WTC11 (cell line): ENCODE results near the gene NEUROD2. TPM values are rescaled to one million over a fixed set of nuclear protein-coding genes. Genes with fewer than 3 reads are reported as not detected.

Experiments used
- ATAC-seq: fragments of 200-7000 bp; cut with Tn5 transposase; 2 replicates; pipeline ENCODE4 v1.10.0; 2021; ENCODE audit warnings: mild to moderate bottlenecking, moderate library complexity
- CTCF ChIA-PET: fragments of 300-600 bp; sonication (Branson Sonifier 250); formaldehyde crosslinking; loops from one replicate; lab custom pipeline; 2021; ENCODE audit warnings: antibody characterized with exemption; lab: Charles Lee
- POLR2A ChIA-PET: fragments of 350-600 bp; sonication (Branson Sonifier 250); formaldehyde crosslinking; loops from one replicate; lab custom pipeline; 2021; ENCODE audit warnings: antibody characterized with exemption; lab: Charles Lee
- DNase-seq: peaks from one replicate; pipeline ENCODE4 v3.0.0; 2021; ENCODE audit warnings: low spot score
- H3K27ac Mint-ChIP-seq: 2 replicates; pipeline ENCODE4 v1.8.0; 2021; ENCODE audit warnings: mixed read lengths
- H3K27me3 Mint-ChIP-seq: 2 replicates; pipeline ENCODE4 v1.8.0; 2021; ENCODE audit warnings: low read depth, mild to moderate bottlenecking, moderate library complexity, mixed read lengths
- H3K36me3 Mint-ChIP-seq: 2 replicates; pipeline ENCODE4 v1.8.0; 2021; ENCODE audit warnings: mixed read lengths
- H3K4me1 Mint-ChIP-seq: 2 replicates; pipeline ENCODE4 v1.8.0; 2022; ENCODE audit warnings: mixed read lengths
- H3K4me3 Mint-ChIP-seq: 2 replicates; pipeline ENCODE4 v1.8.0; 2021; ENCODE audit warnings: mild to moderate bottlenecking, moderate library complexity, mixed read lengths
- H3K9me3 Mint-ChIP-seq: 2 replicates; pipeline ENCODE4 v1.8.0; 2021; ENCODE audit warnings: mixed read lengths
- AFF4 ChIP-seq: sonication (generic); formaldehyde crosslinking; IDR thresholded peaks from 2 replicates; pipeline ENCODE4 v1.8.1; 2023; ENCODE audit warnings: mild to moderate bottlenecking, missing genetic modification reagents, borderline replicate concordance
- EMX1 ChIP-seq: fragments of 250-450 bp; sonication (Bioruptor Pico); IDR thresholded peaks from 2 replicates; pipeline ENCODE4 v1.8.0; 2021; ENCODE audit warnings: mild to moderate bottlenecking
- ETV6 ChIP-seq: sonication (generic); formaldehyde crosslinking; IDR thresholded peaks from 2 replicates; pipeline ENCODE4 v1.8.1; 2022; ENCODE audit warnings: mild to moderate bottlenecking, missing genetic modification reagents
- FOXP1 ChIP-seq: sonication (generic); formaldehyde crosslinking; IDR thresholded peaks from 2 replicates; pipeline ENCODE4 v1.8.0; 2022; ENCODE audit warnings: missing genetic modification reagents, mild to moderate bottlenecking, moderate library complexity, borderline replicate concordance
- HMGA2 ChIP-seq: fragments of 250-450 bp; sonication (Bioruptor Pico); IDR thresholded peaks from 2 replicates; pipeline ENCODE4 v1.4.0; 2021; ENCODE audit warnings: mild to moderate bottlenecking, moderate library complexity
- JAZF1 ChIP-seq: fragments of 250-450 bp; sonication (Bioruptor Pico); IDR thresholded peaks from 2 replicates; pipeline ENCODE4 v1.9.0; 2021; ENCODE audit warnings: moderate library complexity, mild to moderate bottlenecking, inconsistent platforms
- NFATC4 ChIP-seq: fragments of 250-450 bp; sonication (Bioruptor Pico); IDR thresholded peaks from 2 replicates; pipeline ENCODE4 v1.9.0; 2021; ENCODE audit warnings: mild to moderate bottlenecking
- STAT6 ChIP-seq: sonication (generic); formaldehyde crosslinking; conservative IDR thresholded peaks from 2 replicates; pipeline ENCODE4 v1.8.1; 2023; ENCODE audit warnings: mild to moderate bottlenecking, low read depth, missing genetic modification reagents, moderate library complexity
- TCF7 ChIP-seq: sonication (generic); formaldehyde crosslinking; IDR thresholded peaks from 2 replicates; pipeline ENCODE4 v1.8.0; 2022; ENCODE audit warnings: mild to moderate bottlenecking, low read depth, missing genetic modification reagents, moderate library complexity
- TEAD4 ChIP-seq: sonication (generic); formaldehyde crosslinking; IDR thresholded peaks from 2 replicates; pipeline ENCODE4 v1.8.0; 2022; ENCODE audit warnings: mild to moderate bottlenecking, missing genetic modification reagents
- TP53 ChIP-seq: sonication (generic); formaldehyde crosslinking; IDR thresholded peaks from 2 replicates; pipeline ENCODE4 v1.8.1; 2023; ENCODE audit warnings: mild to moderate bottlenecking, missing genetic modification reagents
- ZNF219 ChIP-seq: sonication (generic); formaldehyde crosslinking; IDR thresholded peaks from 2 replicates; pipeline ENCODE4 v1.8.0; 2023; ENCODE audit warnings: missing genetic modification reagents, mild to moderate bottlenecking, borderline replicate concordance
- ZNF263 ChIP-seq: sonication (generic); formaldehyde crosslinking; IDR thresholded peaks from 2 replicates; pipeline ENCODE4 v1.8.1; 2022; ENCODE audit warnings: low read depth, mild to moderate bottlenecking, moderate library complexity, missing genetic modification reagents
- ZNF396 ChIP-seq: fragments of 250-450 bp; sonication (Bioruptor Pico); IDR thresholded peaks from 2 replicates; pipeline ENCODE4 v1.8.0; 2021; ENCODE audit warnings: mild to moderate bottlenecking, moderate library complexity, borderline replicate concordance
- ZNF512 ChIP-seq: sonication (generic); formaldehyde crosslinking; IDR thresholded peaks from 2 replicates; pipeline ENCODE4 v1.8.1; 2022; ENCODE audit warnings: missing genetic modification reagents, borderline replicate concordance
- total RNA-seq: library from RNA; stranded (reverse); gene quantifications from 3 replicates; pipeline ENCODE4 v1.2.3, GENCODE V29; 2021
- TF ChIP-seq, protein P1 (sequence below): sonication (generic); formaldehyde crosslinking; IDR thresholded peaks from 2 replicates; pipeline ENCODE4 v1.8.0; 2022; ENCODE audit warnings: mild to moderate bottlenecking, missing genetic modification reagents
- TF ChIP-seq, protein P2 (sequence below): sonication (generic); formaldehyde crosslinking; IDR thresholded peaks from 2 replicates; pipeline ENCODE4 v1.8.1; 2023; ENCODE audit warnings: mild to moderate bottlenecking, moderate library complexity, missing genetic modification reagents
- TF ChIP-seq, protein P3 (sequence below): sonication (generic); formaldehyde crosslinking; IDR thresholded peaks from 2 replicates; pipeline ENCODE4 v1.8.1; 2023; ENCODE audit warnings: mild to moderate bottlenecking, missing genetic modification reagents, moderate library complexity
- TF ChIP-seq, protein P4 (sequence below): sonication (generic); formaldehyde crosslinking; IDR thresholded peaks from 2 replicates; pipeline ENCODE4 v1.8.0; 2023; ENCODE audit warnings: missing genetic modification reagents, mild to moderate bottlenecking, borderline replicate concordance

Gene NEUROD2
- total RNA-seq, 1 experiment from 2014 or later = not detected

DNA sequence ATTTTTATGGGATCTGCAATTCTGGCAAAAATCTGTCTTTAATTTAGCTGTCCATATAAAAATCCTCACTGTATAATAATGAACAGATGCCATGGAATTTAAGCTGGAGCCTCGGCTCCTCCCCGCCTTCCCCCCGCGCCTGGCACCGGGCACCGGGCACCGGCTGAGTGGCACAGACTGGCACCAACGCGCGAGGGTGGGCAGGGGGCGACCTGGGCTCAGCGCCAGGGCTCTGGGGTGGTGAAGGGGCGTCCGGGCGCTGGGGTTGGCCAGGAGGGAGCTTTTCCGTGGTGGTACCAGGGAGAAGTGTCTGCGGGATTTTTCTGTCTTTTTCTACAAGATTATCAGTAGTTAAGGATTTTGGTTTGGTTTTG lies 9.1 kb downstream of the NEUROD2 start:
- H3K27ac Mint-ChIP-seq = no peak overlapping the region
- ChIA-PET POLR2A (interaction anchor here (0.5 kb wide), 2 partner anchors 20 to 295 kb away, joined by 4 to 5 read pairs; no protein-coding TSS in a partner anchor), CTCF (interaction anchor here (0.7 to 11.0 kb wide), 5 partner anchors 22 to 49 kb away, joined by 3 to 86 read pairs (median 7); no protein-coding TSS in a partner anchor)
- no peak for ATAC-seq
- H3K9me3 Mint-ChIP-seq = no peaks in the 10 kb centered on the region
- H3K4me1 Mint-ChIP-seq = peaks cover 65% of the 10 kb centered on the region
- TF ChIP-seq FOXP1 (CRISPR knock-in tag) (no peak), STAT6 (CRISPR knock-in tag) (no peak), EMX1 (no peak), ETV6 (CRISPR knock-in tag) (no peak), TP53 (no peak), ZNF396 (CRISPR knock-in tag) (no peak), AFF4 (no peak), JAZF1 (CRISPR knock-in tag) (no peak), NFATC4 (CRISPR knock-in tag) (no peak), ZNF263 (no peak), HMGA2 (CRISPR knock-in tag) (no peak), ZNF512 (CRISPR knock-in tag) (no peak), TCF7 (no peak), ZNF219 (no peak), TEAD4 (CRISPR knock-in tag) (no peak)
- TF ChIP-seq, protein P1, sequence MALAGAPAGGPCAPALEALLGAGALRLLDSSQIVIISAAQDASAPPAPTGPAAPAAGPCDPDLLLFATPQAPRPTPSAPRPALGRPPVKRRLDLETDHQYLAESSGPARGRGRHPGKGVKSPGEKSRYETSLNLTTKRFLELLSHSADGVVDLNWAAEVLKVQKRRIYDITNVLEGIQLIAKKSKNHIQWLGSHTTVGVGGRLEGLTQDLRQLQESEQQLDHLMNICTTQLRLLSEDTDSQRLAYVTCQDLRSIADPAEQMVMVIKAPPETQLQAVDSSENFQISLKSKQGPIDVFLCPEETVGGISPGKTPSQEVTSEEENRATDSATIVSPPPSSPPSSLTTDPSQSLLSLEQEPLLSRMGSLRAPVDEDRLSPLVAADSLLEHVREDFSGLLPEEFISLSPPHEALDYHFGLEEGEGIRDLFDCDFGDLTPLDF (CRISPR knock-in tag) = no peak
- TF ChIP-seq, protein P2, sequence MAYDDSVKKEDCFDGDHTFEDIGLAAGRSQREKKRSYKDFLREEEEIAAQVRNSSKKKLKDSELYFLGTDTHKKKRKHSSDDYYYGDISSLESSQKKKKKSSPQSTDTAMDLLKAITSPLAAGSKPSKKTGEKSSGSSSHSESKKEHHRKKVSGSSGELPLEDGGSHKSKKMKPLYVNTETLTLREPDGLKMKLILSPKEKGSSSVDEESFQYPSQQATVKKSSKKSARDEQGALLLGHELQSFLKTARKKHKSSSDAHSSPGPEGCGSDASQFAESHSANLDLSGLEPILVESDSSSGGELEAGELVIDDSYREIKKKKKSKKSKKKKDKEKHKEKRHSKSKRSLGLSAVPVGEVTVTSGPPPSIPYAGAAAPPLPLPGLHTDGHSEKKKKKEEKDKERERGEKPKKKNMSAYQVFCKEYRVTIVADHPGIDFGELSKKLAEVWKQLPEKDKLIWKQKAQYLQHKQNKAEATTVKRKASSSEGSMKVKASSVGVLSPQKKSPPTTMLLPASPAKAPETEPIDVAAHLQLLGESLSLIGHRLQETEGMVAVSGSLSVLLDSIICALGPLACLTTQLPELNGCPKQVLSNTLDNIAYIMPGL (CRISPR knock-in tag) = no peak
- TF ChIP-seq, protein P3, sequence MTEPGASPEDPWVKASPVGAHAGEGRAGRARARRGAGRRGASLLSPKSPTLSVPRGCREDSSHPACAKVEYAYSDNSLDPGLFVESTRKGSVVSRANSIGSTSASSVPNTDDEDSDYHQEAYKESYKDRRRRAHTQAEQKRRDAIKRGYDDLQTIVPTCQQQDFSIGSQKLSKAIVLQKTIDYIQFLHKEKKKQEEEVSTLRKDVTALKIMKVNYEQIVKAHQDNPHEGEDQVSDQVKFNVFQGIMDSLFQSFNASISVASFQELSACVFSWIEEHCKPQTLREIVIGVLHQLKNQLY = no peak
- TF ChIP-seq, protein P4, sequence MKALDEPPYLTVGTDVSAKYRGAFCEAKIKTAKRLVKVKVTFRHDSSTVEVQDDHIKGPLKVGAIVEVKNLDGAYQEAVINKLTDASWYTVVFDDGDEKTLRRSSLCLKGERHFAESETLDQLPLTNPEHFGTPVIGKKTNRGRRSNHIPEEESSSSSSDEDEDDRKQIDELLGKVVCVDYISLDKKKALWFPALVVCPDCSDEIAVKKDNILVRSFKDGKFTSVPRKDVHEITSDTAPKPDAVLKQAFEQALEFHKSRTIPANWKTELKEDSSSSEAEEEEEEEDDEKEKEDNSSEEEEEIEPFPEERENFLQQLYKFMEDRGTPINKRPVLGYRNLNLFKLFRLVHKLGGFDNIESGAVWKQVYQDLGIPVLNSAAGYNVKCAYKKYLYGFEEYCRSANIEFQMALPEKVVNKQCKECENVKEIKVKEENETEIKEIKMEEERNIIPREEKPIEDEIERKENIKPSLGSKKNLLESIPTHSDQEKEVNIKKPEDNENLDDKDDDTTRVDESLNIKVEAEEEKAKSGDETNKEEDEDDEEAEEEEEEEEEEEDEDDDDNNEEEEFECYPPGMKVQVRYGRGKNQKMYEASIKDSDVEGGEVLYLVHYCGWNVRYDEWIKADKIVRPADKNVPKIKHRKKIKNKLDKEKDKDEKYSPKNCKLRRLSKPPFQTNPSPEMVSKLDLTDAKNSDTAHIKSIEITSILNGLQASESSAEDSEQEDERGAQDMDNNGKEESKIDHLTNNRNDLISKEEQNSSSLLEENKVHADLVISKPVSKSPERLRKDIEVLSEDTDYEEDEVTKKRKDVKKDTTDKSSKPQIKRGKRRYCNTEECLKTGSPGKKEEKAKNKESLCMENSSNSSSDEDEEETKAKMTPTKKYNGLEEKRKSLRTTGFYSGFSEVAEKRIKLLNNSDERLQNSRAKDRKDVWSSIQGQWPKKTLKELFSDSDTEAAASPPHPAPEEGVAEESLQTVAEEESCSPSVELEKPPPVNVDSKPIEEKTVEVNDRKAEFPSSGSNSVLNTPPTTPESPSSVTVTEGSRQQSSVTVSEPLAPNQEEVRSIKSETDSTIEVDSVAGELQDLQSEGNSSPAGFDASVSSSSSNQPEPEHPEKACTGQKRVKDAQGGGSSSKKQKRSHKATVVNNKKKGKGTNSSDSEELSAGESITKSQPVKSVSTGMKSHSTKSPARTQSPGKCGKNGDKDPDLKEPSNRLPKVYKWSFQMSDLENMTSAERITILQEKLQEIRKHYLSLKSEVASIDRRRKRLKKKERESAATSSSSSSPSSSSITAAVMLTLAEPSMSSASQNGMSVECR (CRISPR knock-in tag) = no peak
- TF ChIP-seq, all 79 proteins: peak for 0
- Mint-ChIP-seq H3K27me3 (peaks cover 100% of the 10 kb centered on the region), H3K36me3 (no peaks in the 10 kb centered on the region), H3K4me3 (no peak overlapping the region)
- DNase-seq = no peak
